IMR-90 (cell line): ENCODE data around the gene TMEM179. TPM values are rescaled to one million over a fixed set of nuclear protein-coding genes. Genes with fewer than 3 reads are reported as not detected.
A peak's percentile ranks its signal among the peaks of the same experiment; 100 is the strongest.

Source experiments
- ATAC-seq: fragments of 200-7000 bp; cut with Tn5 transposase; 2 replicates; pipeline ENCODE4 v1.9.1; 2020; ENCODE audit warnings: low read depth, mild to moderate bottlenecking, moderate library complexity
- BruUV-seq: library from RNA; stranded (reverse); fragments of 400-500 nt; replicated peaks from 2 replicates; lab custom pipeline; 2021; lab: Mats Ljungman, UMichigan
- CTCF ChIA-PET: fragments of 300-600 bp; formaldehyde crosslinking; extraction: SDS; loops from one replicate; lab custom pipeline; 2021; ENCODE audit warnings: antibody characterized with exemption; lab: Yijun Ruan, JAX
- POLR2A ChIA-PET: fragments of 300-600 bp; sonication (Branson Sonifier 250); formaldehyde crosslinking; loops from one replicate; lab custom pipeline; 2022; ENCODE audit warnings: antibody characterized with exemption; ENCODE audit not compliant: unreplicated experiment; lab: Charles Lee
- DNase-seq: peaks from one replicate; pipeline ENCODE4 v3.0.0; 2013
- H2AFZ ChIP-seq: replicated peaks from 2 replicates; pipeline ENCODE3; 2013; ENCODE audit warnings: low read length, mild to moderate bottlenecking; ENCODE audit not compliant: poor library complexity
- H2AK5ac ChIP-seq: 2 replicates; pipeline ENCODE4 v1.6.1; 2013; ENCODE audit warnings: low read depth, low read length, inconsistent platforms
- H2AK9ac ChIP-seq: replicated peaks from 2 replicates; pipeline ENCODE3; 2013; ENCODE audit warnings: mild to moderate bottlenecking, low read depth, low read length, moderate library complexity; ENCODE audit not compliant: poor library complexity
- H2BK120ac ChIP-seq: 2 replicates; pipeline ENCODE4 v1.6.1; 2013; ENCODE audit warnings: low read depth, low read length, inconsistent platforms
- H2BK15ac ChIP-seq: 3 replicates; pipeline ENCODE4 v1.6.1; 2013; ENCODE audit warnings: low read depth, low read length, inconsistent platforms
- H2BK20ac ChIP-seq: 2 replicates; pipeline ENCODE4 v1.6.1; 2013; ENCODE audit warnings: low read depth, mild to moderate bottlenecking, inconsistent platforms, low read length, moderate library complexity
- H2BK5ac ChIP-seq: 2 replicates; pipeline ENCODE4 v1.6.1; 2013; ENCODE audit warnings: mild to moderate bottlenecking, low read depth, low read length, inconsistent platforms; ENCODE audit not compliant: poor library complexity, severe bottlenecking
- H3K14ac ChIP-seq: replicated peaks from 2 replicates; pipeline ENCODE4 v1.6.1; 2013; ENCODE audit warnings: low read depth, low read length, inconsistent platforms
- H3K18ac ChIP-seq: 2 replicates; pipeline ENCODE4 v1.6.1; 2013; ENCODE audit warnings: low read depth, low read length, control low read depth
- H3K23ac ChIP-seq: 2 replicates; pipeline ENCODE4 v1.6.1; 2013; ENCODE audit warnings: low read depth, low read length, inconsistent platforms
- H3K27ac ChIP-seq: 2 replicates; pipeline ENCODE4 v1.5.1; 2013; ENCODE audit warnings: mild to moderate bottlenecking, control low read depth, low read length; ENCODE audit not compliant: insufficient read depth
- H3K27me3 ChIP-seq: 2 replicates; pipeline ENCODE4 v1.6.1; 2013; ENCODE audit warnings: low read length; ENCODE audit not compliant: control insufficient read depth, insufficient read depth
- H3K36me3 ChIP-seq: 2 replicates; pipeline ENCODE4 v1.6.1; 2013; ENCODE audit warnings: low read length, mixed read lengths; ENCODE audit not compliant: control insufficient read depth, insufficient read depth
- H3K4ac ChIP-seq: 2 replicates; pipeline ENCODE4 v1.6.1; 2013; ENCODE audit warnings: low read depth, low read length, inconsistent platforms
- H3K4me1 ChIP-seq: 2 replicates; pipeline ENCODE4 v1.6.1; 2013; ENCODE audit warnings: low read length, mixed read lengths; ENCODE audit not compliant: control insufficient read depth, insufficient read depth
- H3K4me2 ChIP-seq: 2 replicates; pipeline ENCODE4 v1.6.1; 2013; ENCODE audit warnings: low read depth, mild to moderate bottlenecking, control low read depth, low read length, moderate library complexity
- H3K4me3 ChIP-seq: 2 replicates; pipeline ENCODE4 v1.5.1; 2013; ENCODE audit warnings: low read depth, mild to moderate bottlenecking, control low read depth, low read length, moderate library complexity; ENCODE audit not compliant: insufficient read depth
- H3K56ac ChIP-seq: 2 replicates; pipeline ENCODE4 v1.6.1; 2013; ENCODE audit warnings: low read length, inconsistent platforms; ENCODE audit not compliant: insufficient read depth; ENCODE audit errors: extremely low read depth
- H3K79me1 ChIP-seq, 2 experiments: 2 replicates each; pipeline ENCODE4 v1.6.1; 2013; ENCODE audit warnings: low read length in 2 of 2, inconsistent platforms in 1 of 2, low read depth in 1 of 2
- H3K9ac ChIP-seq: 2 replicates; pipeline ENCODE4 v1.6.1; 2013; ENCODE audit warnings: low read depth, low read length, control low read depth
- H3K9me1 ChIP-seq: 2 replicates; pipeline ENCODE4 v1.6.1; 2013; ENCODE audit warnings: low read length, inconsistent platforms; ENCODE audit not compliant: insufficient read depth
- H3K9me3 ChIP-seq: 2 replicates; pipeline ENCODE4 v1.6.1; 2013; ENCODE audit warnings: low read length; ENCODE audit not compliant: control insufficient read depth, insufficient read depth
- H4K20me1 ChIP-seq: 2 replicates; pipeline ENCODE4 v1.6.1; 2013; ENCODE audit warnings: low read length, inconsistent platforms; ENCODE audit not compliant: insufficient read depth
- H4K5ac ChIP-seq: 2 replicates; pipeline ENCODE4 v1.6.1; 2013; ENCODE audit warnings: mild to moderate bottlenecking, low read depth, low read length, control low read depth
- H4K8ac ChIP-seq, 2 experiments: 2 replicates each; pipeline ENCODE4 v1.6.1; 2013; ENCODE audit warnings: low read depth in 2 of 2, low read length in 2 of 2, control low read depth in 1 of 2, inconsistent platforms in 1 of 2
- H4K91ac ChIP-seq: 2 replicates; pipeline ENCODE4 v1.6.1; 2013; ENCODE audit warnings: low read depth, low read length, inconsistent platforms; ENCODE audit not compliant: insufficient read depth
- MAZ ChIP-seq: IDR thresholded peaks from 2 replicates; pipeline ENCODE4 v1.6.1; 2012; ENCODE audit warnings: low read depth, mild to moderate bottlenecking, low read length, improper control_type of control experiment, moderate library complexity, borderline replicate concordance
- RAD21 ChIP-seq: IDR thresholded peaks from 2 replicates; pipeline ENCODE4 v1.6.1; 2012; ENCODE audit warnings: low read length, improper control_type of control experiment
- SMC3 ChIP-seq: fragments of 150-350 bp; IDR thresholded peaks from 2 replicates; pipeline ENCODE4 v1.6.1; 2016; ENCODE audit warnings: low read depth, mild to moderate bottlenecking, antibody characterized with exemption, low read length, moderate library complexity
- WGBS, 2 experiments: methylation state at CpG; one replicate each; pipeline versions ENCODE4 v1.1.5 to v1.1.7; 2013; ENCODE audit warnings: missing lambda C conversion rate in 2 of 2; ENCODE audit not compliant: insufficient read length in 1 of 2; ENCODE audit errors: extremely low coverage in 2 of 2; 5-methylcytosine and 5-hydroxymethylcytosine counted together
- dilution Hi-C: fragments of 300-500 bp; cut with HindIII; formaldehyde crosslinking; loops from one replicate; pipeline ENCODE4 v1.14.3; 2018; ENCODE audit warnings: low sequenced_read_pairs; ENCODE audit not compliant: unreplicated experiment
- in situ Hi-C: fragments of 300-500 bp; cut with MboI; formaldehyde crosslinking; loops from 3 replicates; pipeline ENCODE4 v1.14.3; 2019; ENCODE audit warnings: low sequenced_read_pairs, inconsistent platforms, mixed read lengths
- intact Hi-C: fragments of 100-400 bp; cut with micrococcal nuclease; formaldehyde crosslinking; loops from 2 replicates; pipeline ENCODE4 v1.10.0; 2022
- polyA plus RNA-seq, 3 experiments: library from polyadenylated mRNA; depleted of rRNA; stranded (reverse); fragments of >200 nt; gene quantifications; 2 replicates each; pipeline ENCODE4 v1.2.3, GENCODE V29; 2012; ENCODE audit warnings: low replicate concordance in 1 of 3
- total RNA-seq: library from RNA; depleted of rRNA; stranded (reverse); fragments of >200 nt; gene quantifications from 2 replicates; pipeline ENCODE4 v1.2.3, GENCODE V29; 2012
- TF ChIP-seq, protein P1 (sequence below): conservative IDR thresholded peaks from 2 replicates; pipeline ENCODE4 v1.5.1; 2012; ENCODE audit warnings: mild to moderate bottlenecking, low read depth, low read length, improper control_type of control experiment
- TF ChIP-seq, protein P2 (sequence below): fragments of 150-350 bp; IDR thresholded peaks from 2 replicates; pipeline ENCODE4 v1.6.1; 2017; ENCODE audit warnings: mild to moderate bottlenecking, antibody characterized with exemption, low read length, low read depth

Gene TMEM179
- total and polyA plus RNA-seq, 2 of the 4 experiments (the other 2 are of a cell fraction), result not detected

DNA sequence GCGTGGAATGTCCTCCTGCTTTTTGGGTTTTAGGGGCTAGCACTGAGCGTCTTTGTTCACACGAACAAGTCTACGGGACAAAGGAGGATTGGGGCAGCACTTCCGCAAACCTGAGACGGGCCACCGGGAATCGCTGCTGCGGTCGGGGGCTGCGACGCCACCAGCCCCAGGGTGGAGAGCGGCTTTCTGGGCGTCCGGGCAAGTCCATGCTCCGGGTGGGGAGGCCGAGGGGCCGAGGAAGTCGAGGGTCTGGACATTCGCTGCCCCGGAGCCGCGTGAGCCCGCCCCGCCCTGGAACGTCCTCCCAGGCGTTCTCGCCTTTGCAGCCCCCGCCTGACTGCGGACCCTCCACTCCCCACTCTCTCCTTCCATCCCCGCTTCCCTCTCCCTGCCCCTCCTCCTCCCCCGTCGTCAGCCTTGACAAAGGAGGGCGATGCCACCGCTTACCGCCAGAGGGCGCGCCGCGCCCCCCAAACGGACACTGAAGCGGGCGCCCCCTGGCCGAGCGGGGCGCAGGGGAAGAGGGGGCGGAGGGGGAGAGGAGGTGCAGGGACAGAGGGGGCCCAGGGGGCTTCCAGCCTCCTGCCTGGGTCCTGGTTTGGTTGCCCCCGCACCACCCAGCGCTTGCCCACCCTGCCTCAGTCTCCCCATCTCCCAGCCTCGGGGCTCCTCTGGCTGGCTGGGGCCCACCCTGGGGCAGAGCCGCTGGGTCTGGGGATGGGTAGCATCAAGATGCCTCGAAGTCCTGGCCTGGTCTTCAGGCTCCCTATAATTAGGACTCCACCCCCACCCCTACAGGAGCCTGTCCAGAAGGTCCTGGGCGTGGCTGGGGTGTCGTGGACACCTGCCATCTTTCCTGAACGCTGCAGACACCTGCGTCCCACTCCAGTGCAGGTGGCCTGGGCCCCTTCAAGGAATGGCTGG lies 45.7 kb upstream of the TMEM179 start:
- H2BK5ac ChIP-seq, result peak overlapping the region; percentile 1
- peak overlapping the region; percentile 85 for H2AK9ac ChIP-seq
- H2AK5ac ChIP-seq, result peak overlapping the region; percentile 24
- 7% methylated on average over 17 of the region's 56 CpGs; no CpG with 5 or more reads in 1 of the 2 experiments for WGBS, 2 experiments
- peak overlapping the region; percentile 50; the same call in 1 of the 2 replicates for H3K18ac ChIP-seq
- H3K4ac ChIP-seq, result peak overlapping the region; percentile 30
- no peak overlapping the region for H2BK20ac ChIP-seq
- no peaks in the 10 kb centered on the region for H3K36me3 ChIP-seq
- in situ Hi-C loops, result no loop called here
- DNase-seq, result peak; percentile 31
- TF ChIP-seq, protein P1, sequence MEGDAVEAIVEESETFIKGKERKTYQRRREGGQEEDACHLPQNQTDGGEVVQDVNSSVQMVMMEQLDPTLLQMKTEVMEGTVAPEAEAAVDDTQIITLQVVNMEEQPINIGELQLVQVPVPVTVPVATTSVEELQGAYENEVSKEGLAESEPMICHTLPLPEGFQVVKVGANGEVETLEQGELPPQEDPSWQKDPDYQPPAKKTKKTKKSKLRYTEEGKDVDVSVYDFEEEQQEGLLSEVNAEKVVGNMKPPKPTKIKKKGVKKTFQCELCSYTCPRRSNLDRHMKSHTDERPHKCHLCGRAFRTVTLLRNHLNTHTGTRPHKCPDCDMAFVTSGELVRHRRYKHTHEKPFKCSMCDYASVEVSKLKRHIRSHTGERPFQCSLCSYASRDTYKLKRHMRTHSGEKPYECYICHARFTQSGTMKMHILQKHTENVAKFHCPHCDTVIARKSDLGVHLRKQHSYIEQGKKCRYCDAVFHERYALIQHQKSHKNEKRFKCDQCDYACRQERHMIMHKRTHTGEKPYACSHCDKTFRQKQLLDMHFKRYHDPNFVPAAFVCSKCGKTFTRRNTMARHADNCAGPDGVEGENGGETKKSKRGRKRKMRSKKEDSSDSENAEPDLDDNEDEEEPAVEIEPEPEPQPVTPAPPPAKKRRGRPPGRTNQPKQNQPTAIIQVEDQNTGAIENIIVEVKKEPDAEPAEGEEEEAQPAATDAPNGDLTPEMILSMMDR, result peak; percentile 98
- TF ChIP-seq MAZ (peak; percentile 89), SMC3 (peak; percentile 87), RAD21 (peak; percentile 87)
- TF ChIP-seq, protein P2, sequence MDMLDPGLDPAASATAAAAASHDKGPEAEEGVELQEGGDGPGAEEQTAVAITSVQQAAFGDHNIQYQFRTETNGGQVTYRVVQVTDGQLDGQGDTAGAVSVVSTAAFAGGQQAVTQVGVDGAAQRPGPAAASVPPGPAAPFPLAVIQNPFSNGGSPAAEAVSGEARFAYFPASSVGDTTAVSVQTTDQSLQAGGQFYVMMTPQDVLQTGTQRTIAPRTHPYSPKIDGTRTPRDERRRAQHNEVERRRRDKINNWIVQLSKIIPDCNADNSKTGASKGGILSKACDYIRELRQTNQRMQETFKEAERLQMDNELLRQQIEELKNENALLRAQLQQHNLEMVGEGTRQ, result no peak
- intact Hi-C loops, result loop anchor here (1.0 to 5.0 kb wide), 3 partner anchors 37 to 72 kb away; partner anchors contain the start of genes ADSS1 and INF2
- peak overlapping the region; percentile 41 for H3K4me3 ChIP-seq
- H4K20me1 ChIP-seq, result no peaks in the 10 kb centered on the region
- H3K4me1 ChIP-seq, result 0 out of 2 replicates have a peak, but pooled peaks cover 2% of the 10 kb centered on the region
- no peak overlapping the region for H3K23ac ChIP-seq
- dilution Hi-C loops, result no loop called here
- no TSS peak for BruUV-seq
- H3K9me1 ChIP-seq, result no peaks in the 10 kb centered on the region
- H3K56ac ChIP-seq, result 0 out of 2 replicates have a peak overlapping the region, but pooled peaks have one; percentile 2
- ATAC-seq, result peak; percentile 99
- peak overlapping the region; percentile 33; the same call in 1 of the 2 replicates for H2BK120ac ChIP-seq
- H3K9me3 ChIP-seq, result peaks cover 19% of the 10 kb centered on the region
- peak overlapping the region; percentile 94 for H3K4me2 ChIP-seq
- CTCF ChIA-PET, result no interaction called here
- no peaks in the 10 kb centered on the region for H3K79me1 ChIP-seq
- H4K8ac ChIP-seq, result peak overlapping the region; percentile 37 to 92; a peak in 2 of 4 replicates
- H2AFZ ChIP-seq, result peak overlapping the region; percentile 98
- peak overlapping the region; percentile 54 for H3K9ac ChIP-seq
- no peak overlapping the region; the same call in 1 of the 2 replicates for H4K91ac ChIP-seq
- POLR2A ChIA-PET, result no interaction called here
- H3K14ac ChIP-seq, result 0 out of 2 replicates have a peak overlapping the region, but pooled peaks have one; percentile 10
- peak overlapping the region; percentile 6 for H4K5ac ChIP-seq
- H2BK15ac ChIP-seq, result peak overlapping the region; percentile 1; the same call in 1 of the 3 replicates
- H3K27me3 ChIP-seq, result peaks cover 9% of the 10 kb centered on the region
- peak overlapping the region; percentile 1; the same call in 1 of the 2 replicates for H3K27ac ChIP-seq
